HepG2 (cell line): ENCODE data around the gene NR1H3. TPM values are rescaled to one million over a fixed set of nuclear protein-coding genes. Genes with fewer than 3 reads are reported as not detected.

Experiments
- FOSL2 ChIP-seq: sonication (generic); formaldehyde crosslinking; IDR thresholded peaks from 2 replicates; pipeline ENCODE4 v1.4.0; 2020; ENCODE audit warnings: missing genetic modification reagents
- FOXC1 ChIP-seq: sonication (generic); formaldehyde crosslinking; IDR thresholded peaks from 2 replicates; pipeline ENCODE4 v1.8.0; 2022; ENCODE audit warnings: mild to moderate bottlenecking, missing genetic modification reagents, borderline replicate concordance
- GATA4 ChIP-seq: sonication (generic); IDR thresholded peaks from 2 replicates; pipeline ENCODE4 v1.6.1; 2016; ENCODE audit warnings: antibody characterized with exemption, low read depth, borderline replicate concordance
- GATAD1 ChIP-seq: IDR thresholded peaks from 2 replicates; pipeline ENCODE4 v1.6.1; 2016; ENCODE audit warnings: missing genetic modification reagents, missing compliant biosample characterization
- HNRNPLL ChIP-seq: fragments of 200-400 bp; formaldehyde crosslinking; IDR thresholded peaks from 2 replicates; pipeline ENCODE4 v1.6.1; 2017; ENCODE audit warnings: mild to moderate bottlenecking, low read depth, low read length; ENCODE audit not compliant: poor library complexity, severe bottlenecking
- KLF13 ChIP-seq: sonication (generic); formaldehyde crosslinking; IDR thresholded peaks from 2 replicates; pipeline ENCODE4 v1.4.0; 2020; ENCODE audit warnings: mild to moderate bottlenecking, missing genetic modification reagents
- MXD4 ChIP-seq: IDR thresholded peaks from 2 replicates; pipeline ENCODE4 v1.6.1; 2016; ENCODE audit warnings: mild to moderate bottlenecking, missing biosample characterization, missing genetic modification reagents
- NFE2 ChIP-seq: sonication (generic); formaldehyde crosslinking; IDR thresholded peaks from 2 replicates; pipeline ENCODE4 v1.4.0; 2020; ENCODE audit warnings: missing genetic modification reagents
- RBFOX2 ChIP-seq: fragments of 200-400 bp; formaldehyde crosslinking; IDR thresholded peaks from 2 replicates; pipeline ENCODE4 v1.6.1; 2017; ENCODE audit warnings: low read depth, mild to moderate bottlenecking, low read length
- SIX4 ChIP-seq: sonication (generic); formaldehyde crosslinking; IDR thresholded peaks from 2 replicates; pipeline ENCODE4 v1.4.0; 2020; ENCODE audit warnings: missing genetic modification reagents
- SRY ChIP-seq: sonication (generic); formaldehyde crosslinking; IDR thresholded peaks from 2 replicates; pipeline ENCODE4 v1.8.0; 2022; ENCODE audit warnings: mild to moderate bottlenecking, missing genetic modification reagents
- XBP1 ChIP-seq: sonication (generic); formaldehyde crosslinking; IDR thresholded peaks from 2 replicates; pipeline ENCODE4 v1.5.0; 2020; ENCODE audit warnings: missing genetic modification reagents
- ZBTB42 ChIP-seq: sonication (generic); formaldehyde crosslinking; IDR thresholded peaks from 2 replicates; pipeline ENCODE4 v1.5.0; 2020; ENCODE audit warnings: mild to moderate bottlenecking, missing genetic modification reagents
- ZNF451 ChIP-seq: sonication (generic); formaldehyde crosslinking; IDR thresholded peaks from 2 replicates; pipeline ENCODE4 v1.5.0; 2020; ENCODE audit warnings: mild to moderate bottlenecking, missing genetic modification reagents
- polyA plus RNA-seq, 8 experiments: library from polyadenylated mRNA; depleted of rRNA in 3 of 8; stranded (reverse) in 7 of 8; unstranded in 1 of 8; fragments of >200 nt; fragmentation: Illumina TruSeq in 4 of 8; extraction: Trizol in 4 of 8; gene quantifications; 2 replicates each; pipeline versions ENCODE4 v1.2.1 to v1.2.3, GENCODE V29; 2011 to 2016; ENCODE audit warnings: low read depth in 4 of 8, missing spikeins in 1 of 8, mixed read lengths in 1 of 8; ENCODE audit not compliant: insufficient read depth in 1 of 8
- total RNA-seq, 5 experiments: library from RNA; depleted of rRNA; stranded (reverse); fragments of >200 nt; fragmentation: Illumina TruSeq; extraction: Trizol; gene quantifications; 2 replicates each; pipeline ENCODE4 v1.2.3, GENCODE V29; 2016; ENCODE audit warnings: low read depth in 1 of 5
- TF ChIP-seq, protein P1 (sequence below): sonication (generic); formaldehyde crosslinking; IDR thresholded peaks from 2 replicates; pipeline ENCODE4 v1.8.0; 2022; ENCODE audit warnings: mild to moderate bottlenecking, missing genetic modification reagents
- TF ChIP-seq, protein P2 (sequence below): sonication (generic); formaldehyde crosslinking; IDR thresholded peaks from 2 replicates; pipeline ENCODE4 v1.5.0; 2020; ENCODE audit warnings: mild to moderate bottlenecking, missing genetic modification reagents
- TF ChIP-seq, protein P3 (sequence below): sonication (generic); formaldehyde crosslinking; IDR thresholded peaks from 2 replicates; pipeline ENCODE4 v1.5.1; 2020; ENCODE audit warnings: missing genetic modification reagents, mild to moderate bottlenecking, borderline replicate concordance
- TF ChIP-seq, protein P4 (sequence below): IDR thresholded peaks from 2 replicates; pipeline ENCODE4 v1.6.1; 2018; ENCODE audit warnings: missing genetic modification reagents
- TF ChIP-seq, protein P5 (sequence below): sonication (generic); formaldehyde crosslinking; IDR thresholded peaks from 2 replicates; pipeline ENCODE4 v1.5.0; 2020; ENCODE audit warnings: missing genetic modification reagents, mild to moderate bottlenecking, borderline replicate concordance
- TF ChIP-seq, protein P6 (sequence below): sonication (generic); formaldehyde crosslinking; IDR thresholded peaks from 2 replicates; pipeline ENCODE4 v1.4.0; 2020; ENCODE audit warnings: mild to moderate bottlenecking, missing genetic modification reagents

Gene NR1H3
- total and polyA plus RNA-seq, 2 of the 13 experiments (the other 11 are each of a cell fraction or from before 2014, with no cell fraction given): 41.8 to 102 TPM

DNA sequence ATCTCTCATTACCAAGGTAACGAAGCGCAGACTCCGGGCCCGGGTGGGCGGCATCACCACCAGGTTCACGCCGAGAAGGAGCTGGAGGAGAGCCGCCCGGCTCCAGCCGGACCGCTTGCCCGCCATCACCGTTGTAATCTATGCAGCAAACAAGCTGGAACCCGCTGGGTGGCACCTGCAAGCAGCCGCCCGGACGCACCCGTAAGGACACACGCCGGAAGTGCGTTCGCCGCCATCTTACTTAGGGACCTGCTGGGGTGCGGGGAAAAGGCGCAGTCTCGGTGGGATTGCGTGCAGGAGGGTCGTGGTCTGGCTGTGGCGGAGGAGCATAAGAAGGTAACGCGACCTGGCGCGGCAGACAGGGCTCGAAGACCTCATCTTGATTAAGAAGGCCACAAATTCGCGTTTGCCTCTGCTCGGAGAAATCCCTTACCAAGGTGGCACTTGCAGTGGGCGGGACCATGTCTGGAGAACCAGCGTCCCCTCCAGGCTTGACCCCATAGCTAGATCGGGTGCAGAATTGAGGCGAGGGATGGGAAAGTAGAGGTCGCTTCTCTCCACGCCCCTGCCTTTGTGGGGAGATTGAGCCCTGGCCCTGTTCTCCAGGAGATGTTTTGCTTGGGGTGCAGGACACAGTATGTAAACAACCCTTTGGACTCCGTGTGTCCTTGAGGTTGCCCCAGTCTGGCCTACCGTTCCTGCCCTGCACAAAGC is 9.0 kb upstream of the NR1H3 start, which contains the start of gene ACP2 (continued):
- TF ChIP-seq FOSL2 (CRISPR knock-in tag) (peak; percentile 45), FOXC1 (peak; percentile 78), GATAD1 (CRISPR knock-in tag) (peak; percentile 95), XBP1 (CRISPR knock-in tag) (peak; percentile 84; the same call in 1 of the 2 replicates), ZNF451 (0 out of 2 replicates have a peak, but pooled peaks have one; percentile 47), HNRNPLL (peak; percentile 94), KLF13 (CRISPR knock-in tag) (no peak), RBFOX2 (peak; percentile 92), NFE2 (CRISPR knock-in tag) (no peak), GATA4 (0 out of 2 replicates have a peak, but pooled peaks have one; percentile 29), ZBTB42 (CRISPR knock-in tag) (peak; percentile 50; the same call in 1 of the 2 replicates), MXD4 (peak; percentile 86), SIX4 (CRISPR knock-in tag) (peak; percentile 38; the same call in 1 of the 2 replicates), SRY (CRISPR knock-in tag) (peak; percentile 78; the same call in 1 of the 2 replicates)
- TF ChIP-seq, protein P1, sequence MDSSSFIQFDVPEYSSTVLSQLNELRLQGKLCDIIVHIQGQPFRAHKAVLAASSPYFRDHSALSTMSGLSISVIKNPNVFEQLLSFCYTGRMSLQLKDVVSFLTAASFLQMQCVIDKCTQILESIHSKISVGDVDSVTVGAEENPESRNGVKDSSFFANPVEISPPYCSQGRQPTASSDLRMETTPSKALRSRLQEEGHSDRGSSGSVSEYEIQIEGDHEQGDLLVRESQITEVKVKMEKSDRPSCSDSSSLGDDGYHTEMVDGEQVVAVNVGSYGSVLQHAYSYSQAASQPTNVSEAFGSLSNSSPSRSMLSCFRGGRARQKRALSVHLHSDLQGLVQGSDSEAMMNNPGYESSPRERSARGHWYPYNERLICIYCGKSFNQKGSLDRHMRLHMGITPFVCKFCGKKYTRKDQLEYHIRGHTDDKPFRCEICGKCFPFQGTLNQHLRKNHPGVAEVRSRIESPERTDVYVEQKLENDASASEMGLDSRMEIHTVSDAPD (CRISPR knock-in tag): no peak
- TF ChIP-seq, protein P2, sequence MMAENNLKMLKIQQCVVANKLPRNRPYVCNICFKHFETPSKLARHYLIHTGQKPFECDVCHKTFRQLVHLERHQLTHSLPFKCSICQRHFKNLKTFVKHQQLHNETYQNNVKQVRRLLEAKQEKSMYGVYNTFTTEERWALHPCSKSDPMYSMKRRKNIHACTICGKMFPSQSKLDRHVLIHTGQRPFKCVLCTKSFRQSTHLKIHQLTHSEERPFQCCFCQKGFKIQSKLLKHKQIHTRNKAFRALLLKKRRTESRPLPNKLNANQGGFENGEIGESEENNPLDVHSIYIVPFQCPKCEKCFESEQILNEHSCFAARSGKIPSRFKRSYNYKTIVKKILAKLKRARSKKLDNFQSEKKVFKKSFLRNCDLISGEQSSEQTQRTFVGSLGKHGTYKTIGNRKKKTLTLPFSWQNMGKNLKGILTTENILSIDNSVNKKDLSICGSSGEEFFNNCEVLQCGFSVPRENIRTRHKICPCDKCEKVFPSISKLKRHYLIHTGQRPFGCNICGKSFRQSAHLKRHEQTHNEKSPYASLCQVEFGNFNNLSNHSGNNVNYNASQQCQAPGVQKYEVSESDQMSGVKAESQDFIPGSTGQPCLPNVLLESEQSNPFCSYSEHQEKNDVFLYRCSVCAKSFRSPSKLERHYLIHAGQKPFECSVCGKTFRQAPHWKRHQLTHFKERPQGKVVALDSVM (CRISPR knock-in tag): peak; percentile 73
- TF ChIP-seq, protein P3, sequence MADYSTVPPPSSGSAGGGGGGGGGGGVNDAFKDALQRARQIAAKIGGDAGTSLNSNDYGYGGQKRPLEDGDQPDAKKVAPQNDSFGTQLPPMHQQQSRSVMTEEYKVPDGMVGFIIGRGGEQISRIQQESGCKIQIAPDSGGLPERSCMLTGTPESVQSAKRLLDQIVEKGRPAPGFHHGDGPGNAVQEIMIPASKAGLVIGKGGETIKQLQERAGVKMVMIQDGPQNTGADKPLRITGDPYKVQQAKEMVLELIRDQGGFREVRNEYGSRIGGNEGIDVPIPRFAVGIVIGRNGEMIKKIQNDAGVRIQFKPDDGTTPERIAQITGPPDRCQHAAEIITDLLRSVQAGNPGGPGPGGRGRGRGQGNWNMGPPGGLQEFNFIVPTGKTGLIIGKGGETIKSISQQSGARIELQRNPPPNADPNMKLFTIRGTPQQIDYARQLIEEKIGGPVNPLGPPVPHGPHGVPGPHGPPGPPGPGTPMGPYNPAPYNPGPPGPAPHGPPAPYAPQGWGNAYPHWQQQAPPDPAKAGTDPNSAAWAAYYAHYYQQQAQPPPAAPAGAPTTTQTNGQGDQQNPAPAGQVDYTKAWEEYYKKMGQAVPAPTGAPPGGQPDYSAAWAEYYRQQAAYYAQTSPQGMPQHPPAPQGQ (CRISPR knock-in tag): peak; percentile 73; the same call in 1 of the 2 replicates
- TF ChIP-seq, protein P4, sequence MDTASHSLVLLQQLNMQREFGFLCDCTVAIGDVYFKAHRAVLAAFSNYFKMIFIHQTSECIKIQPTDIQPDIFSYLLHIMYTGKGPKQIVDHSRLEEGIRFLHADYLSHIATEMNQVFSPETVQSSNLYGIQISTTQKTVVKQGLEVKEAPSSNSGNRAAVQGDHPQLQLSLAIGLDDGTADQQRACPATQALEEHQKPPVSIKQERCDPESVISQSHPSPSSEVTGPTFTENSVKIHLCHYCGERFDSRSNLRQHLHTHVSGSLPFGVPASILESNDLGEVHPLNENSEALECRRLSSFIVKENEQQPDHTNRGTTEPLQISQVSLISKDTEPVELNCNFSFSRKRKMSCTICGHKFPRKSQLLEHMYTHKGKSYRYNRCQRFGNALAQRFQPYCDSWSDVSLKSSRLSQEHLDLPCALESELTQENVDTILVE (CRISPR knock-in tag): peak; percentile 94
- TF ChIP-seq, protein P5, sequence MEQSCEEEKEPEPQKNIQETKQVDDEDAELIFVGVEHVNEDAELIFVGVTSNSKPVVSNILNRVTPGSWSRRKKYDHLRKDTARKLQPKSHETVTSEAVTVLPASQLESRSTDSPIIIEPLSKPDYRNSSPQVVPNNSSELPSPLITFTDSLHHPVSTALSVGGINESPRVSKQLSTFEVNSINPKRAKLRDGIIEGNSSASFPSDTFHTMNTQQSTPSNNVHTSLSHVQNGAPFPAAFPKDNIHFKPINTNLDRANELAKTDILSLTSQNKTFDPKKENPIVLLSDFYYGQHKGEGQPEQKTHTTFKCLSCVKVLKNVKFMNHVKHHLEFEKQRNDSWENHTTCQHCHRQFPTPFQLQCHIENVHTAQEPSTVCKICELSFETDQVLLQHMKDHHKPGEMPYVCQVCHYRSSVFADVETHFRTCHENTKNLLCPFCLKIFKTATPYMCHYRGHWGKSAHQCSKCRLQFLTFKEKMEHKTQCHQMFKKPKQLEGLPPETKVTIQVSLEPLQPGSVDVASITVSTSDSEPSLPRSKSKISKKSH (CRISPR knock-in tag): peak; percentile 94
- TF ChIP-seq, protein P6, sequence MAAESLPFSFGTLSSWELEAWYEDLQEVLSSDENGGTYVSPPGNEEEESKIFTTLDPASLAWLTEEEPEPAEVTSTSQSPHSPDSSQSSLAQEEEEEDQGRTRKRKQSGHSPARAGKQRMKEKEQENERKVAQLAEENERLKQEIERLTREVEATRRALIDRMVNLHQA (CRISPR knock-in tag): no peak
